K562 (cell line): ENCODE results near the gene FIS1. TPM values are rescaled to one million over a fixed set of nuclear protein-coding genes. Genes with fewer than 3 reads are reported as not detected.
"Not testable (repeated sequence)": the region's sequence is repeated elsewhere in the genome, so short reads cannot be mapped to it uniquely, and the experiment has no call there.

Source experiments
- ATAC-seq: fragments of 200-7000 bp; cut with Tn5 transposase; 3 replicates; pipeline ENCODE4 v1.9.1; 2020; ENCODE audit warnings: moderate library complexity
- BruUV-seq: library from RNA; stranded (reverse); fragments of 400-500 nt; replicated peaks from 2 replicates; lab custom pipeline; 2021; lab: Mats Ljungman, UMichigan
- CTCF ChIA-PET: fragments of 300-600 bp; formaldehyde crosslinking; extraction: SDS; loops from one replicate; lab custom pipeline; 2021; ENCODE audit warnings: low intra/inter-chr PET ratio; lab: Yijun Ruan, JAX
- POLR2A ChIA-PET: fragments of 300-600, 350-650 bp; sonication (Branson Sonifier 250); formaldehyde crosslinking; extraction: SDS; loops from one replicate; lab custom pipeline; 2021; ENCODE audit warnings: antibody characterized with exemption, inconsistent platforms; lab: Yijun Ruan, JAX
- DNase-seq, 4 experiments: peaks; one replicate each; pipeline versions ENCODE4 v3.0.0 to v3.0.0-alpha.2; 2011 to 2018; ENCODE audit warnings: low spot score in 3 of 4, mixed read lengths in 3 of 4; ENCODE audit errors: extremely low read depth in 1 of 4
- FAIRE-seq: peaks from 2 replicates; lab custom pipeline; 2011; peaks lifted over from hg19 to GRCh38; lab: Jason Lieb, UNC
- H2AFZ ChIP-seq: 2 replicates; pipeline ENCODE4 v1.6.0; 2011; ENCODE audit warnings: low read depth, low read length, control low read depth, inconsistent platforms
- H3K27ac ChIP-seq: fragments of 200-600 bp; 3 replicates; pipeline ENCODE4 v1.8.0; 2011; ENCODE audit warnings: low read depth, mild to moderate bottlenecking, control low read depth, inconsistent platforms, low read length, moderate library complexity, mixed read lengths; ENCODE audit errors: extremely low read depth
- H3K27me3 ChIP-seq, 2 experiments: fragments of 300-600 bp in 1 of 2; 2 replicates in 1 of 2; 3 replicates in 1 of 2; pipeline versions ENCODE4 v1.6.0 to v1.8.0; 2011; ENCODE audit warnings: inconsistent platforms in 2 of 2, low read length in 2 of 2, mild to moderate bottlenecking in 1 of 2, mixed read lengths in 1 of 2, moderate library complexity in 1 of 2; ENCODE audit not compliant: control insufficient read depth in 2 of 2, insufficient read depth in 2 of 2
- H3K36me3 ChIP-seq: fragments of 300-600 bp; 3 replicates; pipeline ENCODE4 v1.8.0; 2011; ENCODE audit warnings: mild to moderate bottlenecking, low read length, inconsistent platforms; ENCODE audit not compliant: control insufficient read depth, insufficient read depth
- H3K4me1 ChIP-seq, 2 experiments: fragments of 200-600 bp in 1 of 2; replicated peaks in 1 of 2; 2 replicates in 1 of 2; 3 replicates in 1 of 2; pipeline versions ENCODE4 v1.5.1 to v1.8.0; 2011; ENCODE audit warnings: inconsistent platforms in 2 of 2, low read length in 2 of 2, mild to moderate bottlenecking in 1 of 2, mixed read lengths in 1 of 2, moderate library complexity in 1 of 2; ENCODE audit not compliant: control insufficient read depth in 2 of 2, insufficient read depth in 2 of 2
- H3K4me2 ChIP-seq: 2 replicates; pipeline ENCODE4 v1.6.1; 2011; ENCODE audit warnings: low read length, control low read depth, inconsistent platforms, mixed read lengths; ENCODE audit not compliant: insufficient read depth
- H3K4me3 ChIP-seq: fragments of 200-600 bp; sonication (generic), shearing (Covaris generic); 2 replicates; pipeline ENCODE4 v1.5.1; 2016; ENCODE audit warnings: control low read depth, inconsistent platforms
- H3K79me2 ChIP-seq: fragments of 200-600 bp; 3 replicates; pipeline ENCODE4 v1.8.0; 2011; ENCODE audit warnings: low read length, inconsistent platforms; ENCODE audit not compliant: control insufficient read depth, insufficient read depth
- H3K9ac ChIP-seq, 2 experiments: 2 replicates each; pipeline versions ENCODE4 v1.6.0 to v1.6.1; 2011; ENCODE audit warnings: low read depth in 2 of 2, low read length in 2 of 2, control low read depth in 1 of 2, inconsistent platforms in 1 of 2, mild to moderate bottlenecking in 1 of 2, mixed read lengths in 1 of 2; ENCODE audit not compliant: insufficient read depth in 1 of 2
- H3K9me1 ChIP-seq: one replicate; pipeline ENCODE4 v1.6.0; 2011; ENCODE audit warnings: inconsistent platforms, mild to moderate bottlenecking, low read length, moderate library complexity; ENCODE audit not compliant: control insufficient read depth, insufficient read depth
- H3K9me3 ChIP-seq: replicated peaks from 2 replicates; pipeline ENCODE4 v1.5.1; 2011; ENCODE audit warnings: low read depth, low read length, inconsistent platforms; ENCODE audit not compliant: control insufficient read depth, insufficient read depth
- H4K20me1 ChIP-seq: replicated peaks from 2 replicates; pipeline ENCODE4 v1.6.1; 2011; ENCODE audit warnings: low read length, inconsistent platforms, mixed read lengths; ENCODE audit not compliant: control insufficient read depth, insufficient read depth
- MAFF ChIP-seq: IDR thresholded peaks from 2 replicates; pipeline ENCODE4 v1.6.1; 2012; ENCODE audit warnings: low read length, improper control_type of control experiment
- WGBS: fragments of 100-300 bp; shearing (Covaris generic); methylation state at CpG from one replicate; pipeline ENCODE4 v1.1.6; 2016; ENCODE audit warnings: low coverage, mixed read lengths; ENCODE audit not compliant: insufficient coverage; ENCODE audit errors: missing lambda C conversion rate; 5-methylcytosine and 5-hydroxymethylcytosine counted together
- in situ Hi-C: fragments of 300-500 bp; cut with MboI; formaldehyde crosslinking; loops from 4 replicates; pipeline ENCODE4 v1.15.0; 2018; ENCODE audit warnings: inconsistent platforms, mixed read lengths
- intact Hi-C: fragments of 100-400 bp; cut with micrococcal nuclease; formaldehyde crosslinking; loops from 2 replicates; pipeline ENCODE4 v1.14.2; 2022
- polyA plus RNA-seq, 8 experiments: library from polyadenylated mRNA; depleted of rRNA in 4 of 8; stranded (reverse) in 5 of 8; unstranded in 3 of 8; fragments of >200 nt; fragmentation: Nextera tagmentation in 2 of 8; fragmentation: Illumina TruSeq in 1 of 8; extraction: Ambion mirVana in 2 of 8; extraction: Trizol in 1 of 8; gene quantifications; 2 replicates each; pipeline versions ENCODE4 v1.2.1 to v1.2.3, GENCODE V29; 2011 to 2014; ENCODE audit warnings: inconsistent platforms in 1 of 8, missing spikeins in 1 of 8
- total RNA-seq, 7 experiments: library from RNA; depleted of rRNA in 6 of 7; stranded (reverse); fragments of >200 nt in 6 of 7; fragmentation: Illumina TruSeq in 2 of 7; extraction: Trizol in 2 of 7; gene quantifications; 2 replicates each; pipeline versions ENCODE4 v1.2.1 to v1.2.3, GENCODE V29; 2011 to 2021; ENCODE audit warnings: low replicate concordance in 1 of 7
- TF ChIP-seq, protein P1 (sequence below): fragments of 200-800 bp; sonication (Bioruptor generic); IDR thresholded peaks from 2 replicates; pipeline ENCODE4 v1.6.1; 2016; ENCODE audit warnings: missing genetic modification characterization, missing compliant biosample characterization
- TF ChIP-seq, protein P2 (sequence below): fragments of 250-450 bp; sonication (Bioruptor Pico); IDR thresholded peaks from 2 replicates; pipeline ENCODE4 v1.5.0; 2021; ENCODE audit warnings: mild to moderate bottlenecking, moderate library complexity

Gene FIS1
- total and polyA plus RNA-seq, 9 of the 15 experiments (the other 6 are each of a cell fraction or from before 2014, with no cell fraction given), result 86.0 to 257 (median 144) TPM

DNA sequence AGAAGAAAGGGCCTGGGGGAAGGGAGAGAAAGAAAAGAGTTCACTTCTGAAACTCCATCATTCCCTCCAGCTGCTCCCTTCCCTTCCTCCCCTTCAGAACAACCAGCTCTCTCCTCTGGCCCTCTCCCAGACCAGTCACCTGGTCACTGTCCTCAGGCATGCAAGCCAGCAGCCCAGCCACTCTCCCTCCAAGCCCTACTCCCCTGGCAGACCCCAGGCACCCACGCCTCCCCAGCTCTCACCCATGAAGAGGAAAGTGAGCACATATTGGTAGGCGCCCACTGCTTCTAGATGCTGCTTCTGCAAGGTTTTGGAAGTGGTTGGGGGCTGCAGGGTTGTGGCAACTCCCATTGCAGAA lies 44.4 kb downstream of the FIS1 start (continued):
- TF ChIP-seq, protein P1, sequence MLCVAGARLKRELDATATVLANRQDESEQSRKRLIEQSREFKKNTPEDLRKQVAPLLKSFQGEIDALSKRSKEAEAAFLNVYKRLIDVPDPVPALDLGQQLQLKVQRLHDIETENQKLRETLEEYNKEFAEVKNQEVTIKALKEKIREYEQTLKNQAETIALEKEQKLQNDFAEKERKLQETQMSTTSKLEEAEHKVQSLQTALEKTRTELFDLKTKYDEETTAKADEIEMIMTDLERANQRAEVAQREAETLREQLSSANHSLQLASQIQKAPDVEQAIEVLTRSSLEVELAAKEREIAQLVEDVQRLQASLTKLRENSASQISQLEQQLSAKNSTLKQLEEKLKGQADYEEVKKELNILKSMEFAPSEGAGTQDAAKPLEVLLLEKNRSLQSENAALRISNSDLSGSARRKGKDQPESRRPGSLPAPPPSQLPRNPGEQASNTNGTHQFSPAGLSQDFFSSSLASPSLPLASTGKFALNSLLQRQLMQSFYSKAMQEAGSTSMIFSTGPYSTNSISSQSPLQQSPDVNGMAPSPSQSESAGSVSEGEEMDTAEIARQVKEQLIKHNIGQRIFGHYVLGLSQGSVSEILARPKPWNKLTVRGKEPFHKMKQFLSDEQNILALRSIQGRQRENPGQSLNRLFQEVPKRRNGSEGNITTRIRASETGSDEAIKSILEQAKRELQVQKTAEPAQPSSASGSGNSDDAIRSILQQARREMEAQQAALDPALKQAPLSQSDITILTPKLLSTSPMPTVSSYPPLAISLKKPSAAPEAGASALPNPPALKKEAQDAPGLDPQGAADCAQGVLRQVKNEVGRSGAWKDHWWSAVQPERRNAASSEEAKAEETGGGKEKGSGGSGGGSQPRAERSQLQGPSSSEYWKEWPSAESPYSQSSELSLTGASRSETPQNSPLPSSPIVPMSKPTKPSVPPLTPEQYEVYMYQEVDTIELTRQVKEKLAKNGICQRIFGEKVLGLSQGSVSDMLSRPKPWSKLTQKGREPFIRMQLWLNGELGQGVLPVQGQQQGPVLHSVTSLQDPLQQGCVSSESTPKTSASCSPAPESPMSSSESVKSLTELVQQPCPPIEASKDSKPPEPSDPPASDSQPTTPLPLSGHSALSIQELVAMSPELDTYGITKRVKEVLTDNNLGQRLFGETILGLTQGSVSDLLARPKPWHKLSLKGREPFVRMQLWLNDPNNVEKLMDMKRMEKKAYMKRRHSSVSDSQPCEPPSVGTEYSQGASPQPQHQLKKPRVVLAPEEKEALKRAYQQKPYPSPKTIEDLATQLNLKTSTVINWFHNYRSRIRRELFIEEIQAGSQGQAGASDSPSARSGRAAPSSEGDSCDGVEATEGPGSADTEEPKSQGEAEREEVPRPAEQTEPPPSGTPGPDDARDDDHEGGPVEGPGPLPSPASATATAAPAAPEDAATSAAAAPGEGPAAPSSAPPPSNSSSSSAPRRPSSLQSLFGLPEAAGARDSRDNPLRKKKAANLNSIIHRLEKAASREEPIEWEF (CRISPR knock-in tag), result no peak
- no peak for TF ChIP-seq MAFF
- TF ChIP-seq, protein P2, sequence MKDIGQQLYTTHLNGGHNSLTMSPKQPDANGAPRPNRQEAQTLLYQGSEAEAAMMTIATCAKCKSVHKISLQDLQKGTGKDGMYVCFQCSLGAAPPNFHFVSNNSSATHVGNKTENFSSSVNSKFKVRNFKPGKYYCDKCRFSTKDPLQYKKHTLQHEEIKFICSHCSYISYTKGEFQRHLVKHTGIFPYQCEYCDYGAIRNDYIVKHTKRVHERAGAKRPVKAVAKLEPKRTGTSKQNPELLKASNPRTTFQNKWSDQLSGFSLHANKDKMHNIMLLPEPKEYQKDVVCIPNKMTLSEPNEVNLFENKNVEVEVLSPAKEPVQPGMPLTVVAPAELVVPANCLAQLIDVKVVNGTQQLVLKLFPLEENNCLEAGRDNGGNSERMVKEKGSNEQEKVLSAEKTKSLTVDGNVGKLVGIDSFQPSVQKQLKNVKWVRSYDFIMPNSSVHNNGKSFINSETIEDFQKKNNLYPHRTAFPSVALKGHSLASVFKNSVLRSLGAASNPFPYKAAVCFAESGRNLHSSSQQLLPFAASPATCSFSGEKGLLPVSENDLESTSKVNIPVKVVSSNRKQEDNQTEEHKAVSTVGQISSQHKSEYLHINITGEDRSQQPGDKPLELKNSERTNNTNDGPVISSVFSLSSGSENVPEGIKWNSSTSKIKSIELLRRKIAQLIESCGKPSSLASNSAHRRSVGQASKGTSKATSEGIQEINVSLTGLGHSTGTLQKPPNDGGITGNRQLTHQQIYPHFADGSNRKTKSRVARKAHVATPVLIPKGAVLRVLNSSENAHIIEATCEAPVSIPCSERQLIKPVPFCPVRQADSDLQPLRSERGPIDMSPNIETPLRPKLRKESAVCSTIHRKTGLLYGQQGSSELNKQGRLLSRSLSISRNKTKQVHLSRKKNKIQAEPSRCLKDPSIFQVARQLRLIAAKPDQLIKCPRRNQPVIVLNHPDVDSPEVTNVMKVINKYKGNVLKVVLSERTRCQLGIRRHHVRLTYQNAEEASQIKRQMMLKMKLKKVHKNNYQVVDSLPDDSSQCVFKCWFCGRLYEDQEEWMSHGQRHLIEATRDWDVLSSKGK (CRISPR knock-in tag), result no peak
- TF ChIP-seq, all 486 proteins: peak for 0

GRCh38 chr7:101199522-101199921 lies 45.4 kb downstream of the FIS1 start:
- H3K9me3 ChIP-seq, H3K36me3 ChIP-seq, CTCF ChIA-PET, H3K9me1 ChIP-seq, H3K4me2 ChIP-seq, H2AFZ ChIP-seq, intact Hi-C loops, H3K9ac ChIP-seq, ATAC-seq, H3K4me3 ChIP-seq, H4K20me1 ChIP-seq, H3K79me2 ChIP-seq, in situ Hi-C loops, FAIRE-seq, DNase-seq, BruUV-seq, H3K27ac ChIP-seq: not testable (repeated sequence)
- Histone ChIP-seq H3K27me3 (peaks cover 0 to 13% of the 10 kb centered on the region in 2 experiments; a peak in 1 of 5 replicates), H3K4me1 (peaks cover 9 to 32% of the 10 kb centered on the region in 2 experiments)
- WGBS, result 68% methylated on average over 8 of the region's 10 CpGs
- POLR2A ChIA-PET, result interaction anchor here (1.5 kb wide), 1 partner anchor 18 kb away, joined by 8 read pairs; the partner anchor contains the start of genes PLOD3 and ZNHIT1
